Measurements from ENCODE around the gene TAF1C.

- TF ChIP-seq POLR2A (IDR thresholded peaks at IDR 0.05; ENCODE audit: low read depth, low read length) (no peak), CTCF (conservative IDR thresholded peaks at IDR 0.05; ENCODE audit: low read depth, low read length) (no peak), RFX5 (IDR thresholded peaks at IDR 0.05; ENCODE audit: low read depth, low read length) (no peak), NFE2L2 (IDR thresholded peaks at IDR 0.05; ENCODE audit: low read depth, low read length) (no peak), RAD21 (IDR thresholded peaks at IDR 0.05; ENCODE audit: low read length) (no peak), SMC3 (IDR thresholded peaks at IDR 0.05; ENCODE audit: low read depth, low read length) (no peak), MAFK (IDR thresholded peaks at IDR 0.05; ENCODE audit: low read depth, low read length) (no peak), USF2 (IDR thresholded peaks at IDR 0.05; ENCODE audit: low read depth, low read length) (no peak), ELK1 (IDR thresholded peaks at IDR 0.05; ENCODE audit: borderline replicate concordance, low read depth, low read length) (no peak), MXI1 (IDR thresholded peaks at IDR 0.05; ENCODE audit: borderline replicate concordance, low read depth, low read length) (no peak), FOS (IDR thresholded peaks at IDR 0.05; ENCODE audit: low read depth, low read length) (no peak), CEBPB (IDR thresholded peaks at IDR 0.05; ENCODE audit: low read depth, low read length) (no peak)
Measured at GRCh38 chr16:84220851-84221250, 34.0 kb upstream of the TAF1C start.
